B cell (primary cell): ENCODE data around the gene LTC4S. TPM values are rescaled to one million over a fixed set of nuclear protein-coding genes. Genes with fewer than 3 reads are reported as not detected.
A peak's percentile ranks its signal among the peaks of the same experiment; 100 is the strongest.

ENCODE experiments used
- ATAC-seq: fragments of 200-7000 bp; cut with Tn5 transposase; one replicate; pipeline ENCODE4 v1.10.0; 2021; ENCODE audit warnings: low read depth, mild to moderate bottlenecking, moderate number of reproducible peaks, moderate library complexity
- CTCF ChIA-PET: fragments of 350-600 bp; sonication (Branson Sonifier 250); formaldehyde crosslinking; loops from one replicate; lab custom pipeline; 2021; ENCODE audit warnings: antibody characterized with exemption, inconsistent platforms; lab: Charles Lee
- POLR2A ChIA-PET: fragments of 350-600 bp; sonication (Branson Sonifier 250); formaldehyde crosslinking; loops from one replicate; lab custom pipeline; 2021; ENCODE audit warnings: antibody characterized with exemption; lab: Charles Lee
- DNase-seq: peaks from one replicate; pipeline ENCODE4 v3.0.0; 2013
- H2AFZ ChIP-seq: 2 replicates; pipeline ENCODE4 v1.6.1; 2012; ENCODE audit warnings: mild to moderate bottlenecking, low read depth, low read length; ENCODE audit not compliant: insufficient read depth, poor library complexity, severe bottlenecking
- H3K27ac ChIP-seq, 2 donors: 1 replicate in 1 of 2; 2 replicates in 1 of 2; pipeline ENCODE4 v1.5.1; 2012 to 2013; ENCODE audit warnings: low read length in 2 of 2, mild to moderate bottlenecking in 2 of 2, moderate library complexity in 1 of 2
- H3K27me3 ChIP-seq, 4 experiments: fragments of 200-600 bp in 1 of 4; sonication (generic) in 1 of 4; replicated peaks in 1 of 4; 1 replicate in 2 of 4; 2 replicates in 2 of 4; pipeline versions ENCODE4 v1.6.1 to v1.7.0; 2013 to 2016; ENCODE audit warnings: low read length in 3 of 4, mild to moderate bottlenecking in 2 of 4, mixed read lengths in 1 of 4, moderate library complexity in 1 of 4; ENCODE audit not compliant: insufficient read depth in 4 of 4, control insufficient read depth in 3 of 4; ENCODE audit errors: control extremely low read depth in 1 of 4
- H3K36me3 ChIP-seq, 2 experiments: replicated peaks in 1 of 2; 1 replicate in 1 of 2; 2 replicates in 1 of 2; pipeline versions ENCODE4 v1.6.1 to v1.7.1; 2013; ENCODE audit warnings: low read length in 1 of 2; ENCODE audit not compliant: insufficient read depth in 2 of 2, control insufficient read depth in 1 of 2; ENCODE audit errors: control extremely low read depth in 1 of 2, extremely low read depth in 1 of 2
- H3K4me1 ChIP-seq, 2 donors: fragments of 200-600 bp in 1 of 2; sonication (generic) in 1 of 2; 1 replicate in 1 of 2; 2 replicates in 1 of 2; pipeline versions ENCODE4 v1.5.1 to v1.6.1; 2013 to 2017; ENCODE audit warnings: low read length in 2 of 2; ENCODE audit not compliant: control insufficient read depth in 2 of 2, insufficient read depth in 2 of 2
- H3K4me2 ChIP-seq: replicated peaks from 2 replicates; pipeline ENCODE3; 2012; ENCODE audit warnings: mild to moderate bottlenecking, low read depth, low read length; ENCODE audit not compliant: poor library complexity, severe bottlenecking
- H3K4me3 ChIP-seq, 5 experiments: fragments of 200-600 bp in 1 of 5; sonication (generic) in 1 of 5; 1 replicate in 3 of 5; 2 replicates in 2 of 5; pipeline versions ENCODE4 v1.5.1 to v1.7.0; 2011 to 2016; ENCODE audit warnings: low read length in 4 of 5, mild to moderate bottlenecking in 4 of 5, low read depth in 2 of 5, control low read depth in 1 of 5, moderate library complexity in 1 of 5; ENCODE audit not compliant: insufficient read depth in 1 of 5; ENCODE audit errors: control extremely low read depth in 1 of 5, extremely low read depth in 1 of 5
- H3K79me2 ChIP-seq: fragments of 200-600 bp; sonication (generic); one replicate; pipeline ENCODE4 v1.6.0; 2016; ENCODE audit warnings: low read length; ENCODE audit not compliant: control insufficient read depth, insufficient read depth
- H3K9ac ChIP-seq: fragments of 200-600 bp; sonication (generic); 2 replicates; pipeline ENCODE4 v1.6.1; 2017; ENCODE audit warnings: mild to moderate bottlenecking, low read length, moderate library complexity
- H3K9me3 ChIP-seq, 3 donors: one replicate each; pipeline versions ENCODE4 v1.6.1 to v1.7.1; 2013; ENCODE audit warnings: low read length in 2 of 3; ENCODE audit not compliant: control insufficient read depth in 2 of 3, insufficient read depth in 1 of 3; ENCODE audit errors: control extremely low read depth in 1 of 3
- H4K20me1 ChIP-seq: 2 replicates; pipeline ENCODE4 v1.6.0; 2012; ENCODE audit warnings: mild to moderate bottlenecking, low read length; ENCODE audit not compliant: insufficient read depth, control insufficient read depth, poor library complexity, severe bottlenecking
- H3K27ac Mint-ChIP-seq: one replicate; pipeline ENCODE4 v1.8.0; 2021; ENCODE audit warnings: mixed read lengths
- H3K27me3 Mint-ChIP-seq: one replicate; pipeline ENCODE4 v1.8.0; 2021; ENCODE audit warnings: mixed read lengths
- H3K4me1 Mint-ChIP-seq: one replicate; pipeline ENCODE4 v1.8.0; 2021; ENCODE audit warnings: mixed read lengths
- H3K4me3 Mint-ChIP-seq: one replicate; pipeline ENCODE4 v1.8.0; 2021; ENCODE audit warnings: mixed read lengths
- H3K9me3 Mint-ChIP-seq: one replicate; pipeline ENCODE4 v1.8.0; 2022; ENCODE audit warnings: mixed read lengths; ENCODE audit not compliant: insufficient read depth
- CTCF ChIP-seq: fragments of 200-600 bp; IDR thresholded peaks from one replicate; pipeline ENCODE4 v1.8.0; 2022; ENCODE audit warnings: antibody characterized with exemption, mild to moderate bottlenecking
- EZH2 ChIP-seq: IDR thresholded peaks from 2 replicates; pipeline ENCODE4 v1.6.1; 2012; ENCODE audit warnings: borderline replicate concordance, low read depth, mild to moderate bottlenecking, moderate library complexity, low read length; ENCODE audit not compliant: insufficient read depth, poor library complexity, severe bottlenecking
- WGBS: methylation state at CpG from one replicate; pipeline ENCODE4 v1.1.5; 2013; ENCODE audit warnings: missing lambda C conversion rate; ENCODE audit not compliant: insufficient coverage; 5-methylcytosine and 5-hydroxymethylcytosine counted together
- intact Hi-C: fragments of 100-400 bp; cut with micrococcal nuclease; formaldehyde crosslinking; loops from one replicate; pipeline ENCODE4 v1.10.0; 2022
- polyA plus RNA-seq: library from polyadenylated mRNA; depleted of rRNA; stranded (reverse); fragments of >200 nt; gene quantifications from 2 replicates; pipeline ENCODE4 v1.2.3, GENCODE V29; 2012
- total RNA-seq, 2 donors: library from RNA; stranded (reverse); fragments of 120-200 nt in 1 of 2; gene quantifications; 1 replicate in 1 of 2; 2 replicates in 1 of 2; pipeline versions ENCODE4 v1.2.3 to v1.2.4, GENCODE V29; 2013 to 2022

Gene LTC4S
- total and polyA plus RNA-seq, 2 donors (not counting 1 experiment from before 2014, with no cell fraction given), result 0.40 to 3.8 TPM

GRCh38 chr5:179792612-179793467 lies 946 bp upstream of the LTC4S start:
- Histone ChIP-seq H3K27ac (no peak overlapping the region), H3K9me3 (no peaks in the 10 kb centered on the region), H3K4me2 (peak overlapping the region; percentile 90), H3K79me2 (no peaks in the 10 kb centered on the region), H3K9ac (no peak overlapping the region), H3K4me1 (peaks cover 28 to 32% of the 10 kb centered on the region in 2 donors), H2AFZ (peak overlapping the region; percentile 6), H3K36me3 (no peaks in the 10 kb centered on the region), H3K27me3 (no peaks in the 10 kb centered on the region), H4K20me1 (peaks cover under 1% of the 10 kb centered on the region), H3K4me3 (no peak overlapping the region)
- Mint-ChIP-seq H3K9me3 (no peaks in the 10 kb centered on the region), H3K4me1 (peaks cover 29% of the 10 kb centered on the region), H3K4me3 (peak overlapping the region; percentile 13), H3K27me3 (no peaks in the 10 kb centered on the region), H3K27ac (peak overlapping the region; percentile 77)
- intact Hi-C loops, result no loop called here
- WGBS, result 58% methylated on average over 22 of the region's 24 CpGs
- ATAC-seq (no peak), DNase-seq (peak; percentile 25)
- ChIA-PET CTCF (interaction anchor here (1.3 to 2.4 kb wide), 3 partner anchors 9 to 30 kb away, joined by 3 to 11 read pairs (median 4); no protein-coding TSS in a partner anchor), POLR2A (interaction anchor here (0.6 to 0.8 kb wide), 3 partner anchors 26 to 121 kb away, joined by 3 to 5 read pairs (median 3); no protein-coding TSS in a partner anchor)
- TF ChIP-seq EZH2 (no peak), CTCF (no peak)

GRCh38 chr5:179794171-179794570 lies 385 bp downstream of the LTC4S start:
- H3K4me1 ChIP-seq, result peaks cover 28 to 32% of the 10 kb centered on the region in 2 donors
- Mint-ChIP-seq H3K27me3 (no peaks in the 10 kb centered on the region), H3K27ac (peak overlapping the region; percentile 77), H3K4me3 (peak overlapping the region; percentile 75), H3K9me3 (no peaks in the 10 kb centered on the region), H3K4me1 (peaks cover 29% of the 10 kb centered on the region)
- no peaks in the 10 kb centered on the region for H3K27me3 ChIP-seq
- DNase-seq, result no peak
- no peak overlapping the region for H3K4me3 ChIP-seq
- peak overlapping the region; percentile 31 for H2AFZ ChIP-seq
- no peak for TF ChIP-seq CTCF
- TF ChIP-seq EZH2, result no peak
- peaks cover 5% of the 10 kb centered on the region for H4K20me1 ChIP-seq
- intact Hi-C loops, result no loop called here
- H3K9me3 ChIP-seq, result no peaks in the 10 kb centered on the region
- no peak overlapping the region for H3K9ac ChIP-seq
- no peaks in the 10 kb centered on the region for H3K79me2 ChIP-seq
- peak overlapping the region; percentile 90 for H3K4me2 ChIP-seq
- WGBS, result 60% methylated on average over 1 of the region's 3 CpGs
- no peak for ATAC-seq
- peaks cover 0 to 13% of the 10 kb centered on the region in 2 experiments for H3K36me3 ChIP-seq
- POLR2A ChIA-PET, result interaction anchor here (0.5 to 1.1 kb wide), 6 partner anchors 11 to 1468 kb away, joined by 3 to 7 read pairs (median 3); partner anchors contain the start of gene MAML1
- CTCF ChIA-PET, result interaction anchor here (1.4 to 2.4 kb wide), 2 partner anchors 8 to 31 kb away, joined by 4 to 11 read pairs; no protein-coding TSS in a partner anchor
- no peak overlapping the region for H3K27ac ChIP-seq
